Stimulated activated CD8-positive, alpha-beta memory T cell treated with anti-CD3 and anti-CD28 coated beads, Interleukin-4, amount 100 ng/mL, for 48 hours (primary cell): Measurements from ENCODE around the gene SYNC.

Experiments
- DNase-seq: peaks from one replicate; pipeline ENCODE4 v3.0.0-alpha.2; 2020

The SYNC gene

DNA sequence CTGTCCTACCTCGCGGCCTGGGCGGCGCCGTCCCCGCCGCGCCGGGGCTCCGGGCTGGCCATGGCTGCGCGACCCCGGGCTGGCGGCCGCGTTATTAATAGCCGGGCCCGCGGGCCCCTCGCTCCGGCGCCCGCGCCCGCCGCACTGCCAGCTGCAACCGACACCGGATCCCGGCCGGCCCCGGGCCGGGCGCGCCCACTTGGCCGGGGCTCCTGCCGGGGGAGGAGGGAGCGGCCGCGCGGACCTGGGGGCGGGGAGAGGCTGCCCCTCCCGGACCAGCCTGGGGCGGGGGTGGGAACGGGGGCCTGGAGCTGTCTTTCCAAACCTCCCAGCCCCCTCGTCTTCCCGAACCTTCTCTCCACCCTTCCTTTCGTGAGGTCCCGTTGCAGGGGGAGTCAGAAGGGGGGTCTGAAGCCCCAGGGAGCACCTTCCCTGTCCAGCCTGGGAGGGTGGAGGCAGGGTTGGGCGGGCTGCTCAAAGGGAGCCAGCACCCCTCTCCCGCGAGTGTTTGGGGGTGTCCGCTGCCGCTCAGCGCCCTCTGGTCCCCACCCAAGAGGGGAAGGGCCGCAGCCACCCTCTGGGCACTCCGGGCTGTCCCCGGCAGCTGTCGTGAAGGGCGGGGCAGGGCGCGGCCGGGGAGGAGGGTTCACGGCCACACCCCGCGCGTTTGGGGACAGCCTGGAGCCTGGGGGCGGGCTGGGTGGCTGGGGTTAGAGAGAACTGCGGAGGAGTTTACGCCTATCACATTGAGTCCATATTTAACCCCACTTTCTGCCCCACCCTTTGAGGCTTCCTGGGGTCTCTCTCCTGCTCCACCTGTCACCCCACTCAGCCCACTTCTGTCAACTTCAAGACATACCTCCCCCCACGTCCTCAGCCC, at the start of gene SYNC:
Gene SYNC (minus strand): TSS at position 172 of the 880 bp plus-strand sequence. CDS start 110 bp downstream, at position 62.
- no peak for DNase-seq

DNA sequence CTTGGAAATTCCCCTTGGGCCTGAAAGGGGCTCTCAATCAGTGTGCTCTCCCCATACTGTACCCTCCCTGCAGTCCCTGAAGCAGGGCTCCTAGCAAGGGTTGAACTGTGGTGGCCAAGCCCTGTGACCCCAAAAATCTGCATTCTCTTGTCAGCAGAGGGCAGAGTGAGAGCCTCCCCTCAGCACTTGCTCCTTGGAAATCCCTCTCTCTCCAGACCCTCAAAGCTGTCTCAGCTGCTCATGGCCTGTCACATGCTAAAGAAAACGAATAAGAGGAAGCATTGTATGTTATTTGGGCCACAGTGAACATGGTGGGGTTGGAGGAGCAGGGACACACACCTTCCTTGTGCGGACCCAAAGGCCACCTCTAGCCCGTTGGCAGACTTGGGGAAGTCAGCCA, 47.2 kb upstream of the SYNC start:
- no peak for DNase-seq

DNA sequence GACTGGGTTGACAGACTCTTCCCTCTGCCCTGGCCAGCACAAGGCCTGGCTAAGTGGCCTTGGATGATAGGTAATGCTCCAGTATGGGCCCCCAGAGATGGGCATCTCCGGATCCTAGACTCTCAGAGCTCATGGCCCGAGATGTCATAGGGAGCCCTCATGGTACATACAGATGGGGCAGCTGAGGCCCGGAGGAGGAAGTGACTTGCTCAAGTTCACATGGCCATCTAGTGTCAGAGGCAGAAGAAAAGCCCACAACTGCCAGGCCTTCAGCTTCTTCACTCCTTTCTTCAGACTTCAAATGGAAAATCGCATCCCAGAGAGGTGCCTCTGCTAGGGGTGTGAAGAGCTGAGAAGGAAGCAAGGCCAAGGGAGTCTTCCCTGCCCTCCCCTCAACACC, 46.8 kb upstream of the SYNC start:
- no peak for DNase-seq

DNA sequence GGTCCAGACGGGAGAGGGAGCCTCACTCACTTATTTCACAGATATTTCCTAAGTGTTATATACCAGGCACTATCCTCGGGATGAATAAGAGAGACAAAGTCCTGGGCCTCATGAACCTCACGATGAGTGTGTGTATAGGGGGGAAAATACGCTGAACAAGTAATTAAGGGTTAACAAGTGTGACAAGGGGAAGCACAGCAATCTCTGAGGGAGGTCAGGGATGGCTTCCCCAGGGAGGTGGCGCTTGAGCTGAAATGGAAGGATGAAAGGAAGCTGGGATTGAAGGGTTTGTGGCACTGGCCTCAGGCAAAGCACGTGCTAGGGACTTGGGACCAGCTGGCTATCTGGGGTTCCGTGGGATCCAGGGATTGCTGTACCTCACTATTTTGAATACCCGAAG, 46.4 kb upstream of the SYNC start:
- no peak for DNase-seq

DNA sequence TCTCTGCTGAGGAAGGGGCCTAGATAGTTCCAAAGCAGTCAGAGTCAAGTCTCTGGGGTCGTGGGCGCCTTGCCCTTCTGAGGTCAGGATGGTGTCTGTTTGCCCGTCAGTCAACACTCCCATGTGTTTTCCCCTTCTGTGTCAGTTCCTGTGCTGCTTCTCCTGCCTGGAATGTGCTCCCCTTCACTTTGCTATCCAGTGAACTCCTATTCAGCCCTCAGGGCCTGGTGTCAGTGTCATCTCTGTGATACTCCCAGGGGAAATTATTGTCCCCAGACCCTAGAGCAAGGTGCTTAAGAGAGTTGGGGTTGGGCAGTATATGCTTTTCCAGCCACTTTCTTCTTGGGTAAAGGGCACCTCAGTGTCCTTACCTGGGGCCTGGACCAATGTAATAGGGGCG, 45.8 kb upstream of the SYNC start:
- DNase-seq: no peak

DNA sequence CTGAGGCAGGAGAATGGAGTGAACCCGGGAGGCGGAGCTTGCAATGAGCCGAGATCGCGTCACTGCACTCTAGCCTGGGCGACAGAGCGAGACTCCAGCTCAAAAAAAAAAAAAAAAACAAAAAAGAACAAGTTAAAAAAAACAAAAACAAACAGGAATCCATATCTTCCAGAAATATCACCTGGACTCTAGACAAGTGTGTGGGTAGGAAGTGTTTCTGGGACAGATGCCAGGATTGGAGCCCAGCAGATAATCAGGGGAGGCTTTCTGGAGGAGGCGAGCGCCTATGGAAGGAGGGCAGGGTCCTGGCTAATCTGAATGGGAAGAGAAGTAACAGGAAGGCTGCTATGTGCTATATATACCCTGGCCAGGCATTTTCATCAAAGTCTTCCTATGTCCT, 43.6 kb upstream of the SYNC start:
- DNase-seq: no peak

DNA sequence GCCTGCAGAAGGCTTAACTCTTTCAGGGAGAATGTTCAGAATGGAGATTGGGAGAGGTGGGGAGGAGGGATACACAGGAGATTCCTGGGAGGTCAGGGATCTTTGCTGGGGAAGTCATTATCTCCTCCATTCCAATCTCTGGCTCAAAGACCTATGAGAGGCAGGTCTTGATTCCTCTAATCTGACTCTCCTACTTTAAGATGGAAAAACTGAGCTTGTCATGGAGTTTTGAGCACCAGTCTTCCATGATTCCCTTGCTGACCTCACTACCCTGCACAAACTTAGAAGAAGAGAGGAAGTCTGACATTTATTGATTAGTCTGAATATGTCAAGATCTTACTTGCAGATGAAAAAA, 41.5 kb upstream of the SYNC start:
- no peak for DNase-seq

DNA sequence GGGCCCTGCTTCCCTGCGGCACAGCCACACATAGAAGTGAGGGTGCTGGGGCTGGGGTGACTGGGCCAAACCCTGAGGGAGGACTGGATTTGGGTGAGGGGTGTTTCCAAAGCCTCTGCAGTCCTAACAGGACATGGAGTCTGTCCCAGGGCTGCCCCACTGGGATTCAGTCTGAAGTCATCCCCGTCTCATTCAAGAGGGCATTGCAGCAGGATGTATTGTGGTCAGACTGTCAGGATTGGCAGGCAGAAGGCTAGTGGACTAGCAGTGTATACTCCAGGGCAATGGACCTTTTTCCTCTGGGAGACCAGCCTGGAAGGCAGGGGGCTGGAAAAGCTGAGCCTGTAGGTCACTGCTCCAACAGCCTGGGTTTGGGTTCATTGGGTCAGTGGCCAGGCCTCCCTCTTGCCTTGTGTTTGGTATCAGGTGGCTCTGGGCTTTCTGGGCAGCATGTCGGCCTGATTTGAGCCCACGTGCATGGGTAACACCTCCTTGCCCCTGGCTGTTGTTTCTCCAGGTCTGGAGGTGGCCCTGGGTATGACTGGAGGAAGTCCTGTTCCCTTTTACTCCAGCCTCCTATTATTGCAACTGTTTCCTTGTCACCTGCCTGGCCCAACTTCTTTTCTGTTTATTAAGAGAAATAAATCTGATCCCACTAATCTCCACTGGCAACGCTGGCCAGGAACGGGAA, 41.0 kb upstream of the SYNC start:
- DNase-seq: no peak

DNA sequence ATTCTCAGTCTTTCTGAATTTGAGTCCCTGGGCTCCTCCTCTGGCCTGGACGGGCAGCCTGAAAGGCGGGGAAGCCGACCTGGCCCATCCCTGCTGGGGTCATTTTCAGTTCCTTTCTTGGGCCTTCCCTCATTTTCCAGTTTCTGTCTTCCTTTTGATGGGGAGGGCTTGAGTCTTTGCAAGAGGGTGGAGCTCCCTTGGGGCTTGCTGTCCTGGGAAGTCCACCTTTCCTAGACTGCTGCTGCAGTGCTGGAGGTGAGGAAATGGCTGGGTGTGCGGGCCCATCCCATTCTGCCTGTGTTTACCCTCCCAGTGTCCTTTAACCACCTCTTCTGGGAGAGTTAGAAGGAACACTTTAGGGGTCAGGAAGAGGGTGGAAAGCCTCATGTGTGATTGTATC, 40.4 kb upstream of the SYNC start:
- DNase-seq: no peak

DNA sequence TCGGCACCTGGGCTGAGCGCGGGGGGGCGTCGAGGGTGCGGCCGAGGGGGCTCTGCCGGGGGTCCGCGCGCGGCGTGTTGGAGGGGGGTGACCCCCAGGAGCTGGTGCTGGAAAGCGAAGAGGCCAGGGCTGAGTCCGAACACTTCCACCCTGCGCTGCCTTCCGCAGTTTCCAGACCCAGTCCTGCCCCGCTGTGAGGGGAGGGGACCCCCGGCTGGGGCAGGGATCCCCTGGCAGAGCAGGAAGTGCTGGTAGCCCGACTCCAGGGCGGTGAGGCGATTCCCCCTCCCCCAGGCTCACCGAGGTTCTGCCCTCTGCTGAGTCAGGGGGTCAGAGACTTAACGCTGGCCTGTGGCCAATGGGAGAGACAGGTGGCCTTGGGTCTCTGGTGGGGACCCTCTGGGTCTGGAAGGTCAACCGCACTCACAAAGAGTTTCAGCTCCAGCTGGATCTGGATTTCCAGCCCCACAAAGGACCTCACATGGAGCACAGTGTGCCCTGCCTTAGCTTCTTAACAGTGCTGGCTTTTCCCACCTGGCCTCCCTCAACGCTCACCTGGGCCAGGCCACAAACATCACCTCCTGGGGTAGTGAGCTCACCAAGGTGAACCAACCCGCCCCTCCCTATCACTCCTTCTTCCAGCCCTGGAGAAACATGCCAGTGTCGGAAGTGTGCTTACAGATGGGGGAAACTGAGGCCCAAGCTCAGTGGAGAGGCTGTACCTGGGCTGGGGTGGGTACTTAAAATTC, 39.8 kb upstream of the SYNC start:
- DNase-seq: no peak

DNA sequence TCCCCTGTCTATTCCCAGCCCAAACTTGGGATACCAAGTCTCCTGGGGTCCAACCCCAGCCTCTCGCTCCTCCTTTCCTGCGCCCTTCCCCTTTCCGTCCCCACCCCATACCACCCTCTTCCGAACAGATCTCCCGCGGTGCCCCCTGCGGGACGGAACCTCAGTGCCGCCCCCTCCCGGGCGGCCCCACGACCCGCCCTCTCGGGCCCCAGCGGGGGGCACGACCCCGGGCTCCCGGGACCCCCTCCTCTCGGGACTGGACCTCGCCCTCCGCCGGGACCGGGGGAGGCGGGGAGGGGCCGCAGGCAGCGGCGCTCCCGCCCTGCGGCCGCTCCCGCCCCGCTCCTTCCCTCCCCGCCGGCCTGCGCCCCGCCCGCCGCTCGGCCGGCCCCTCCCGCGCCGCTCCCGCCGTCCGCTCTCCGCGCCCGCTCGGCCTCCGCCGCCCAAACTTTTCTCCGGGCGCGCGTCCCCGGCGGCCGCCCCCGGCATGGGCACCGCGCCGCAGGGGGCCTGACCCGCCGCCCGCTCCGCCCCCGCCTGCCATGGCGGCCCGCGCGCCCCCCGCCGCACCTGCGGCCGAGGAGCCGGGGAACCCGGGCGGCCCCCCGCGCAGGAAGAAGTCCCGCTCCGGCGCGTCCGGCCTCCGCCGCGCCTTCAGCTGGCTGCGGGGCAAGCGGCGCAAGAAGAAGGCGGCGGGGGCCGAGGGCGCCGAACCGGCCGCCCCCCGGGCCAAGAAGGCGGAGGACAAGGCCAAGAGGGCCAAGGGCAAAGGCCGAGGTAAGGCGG, 39.0 kb upstream of the SYNC start:
- no peak for DNase-seq

DNA sequence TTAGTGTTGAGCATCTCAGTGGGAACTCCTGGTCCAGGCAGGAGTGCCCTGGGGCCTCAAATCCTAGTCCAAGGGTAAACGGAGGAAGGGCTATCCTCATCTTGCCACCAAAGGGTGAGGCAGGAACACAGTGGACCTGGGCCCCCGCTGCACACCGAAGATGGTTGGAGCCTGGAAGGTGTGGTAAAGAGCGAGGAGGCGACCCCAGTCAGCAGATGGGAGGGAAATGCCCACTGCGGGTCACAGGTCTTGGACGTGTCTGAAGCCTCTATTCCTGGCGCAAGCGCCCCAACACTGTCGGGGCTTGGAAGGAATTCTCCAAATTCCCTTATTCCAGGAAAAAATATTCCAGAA, 38.5 kb upstream of the SYNC start:
- DNase-seq: no peak

DNA sequence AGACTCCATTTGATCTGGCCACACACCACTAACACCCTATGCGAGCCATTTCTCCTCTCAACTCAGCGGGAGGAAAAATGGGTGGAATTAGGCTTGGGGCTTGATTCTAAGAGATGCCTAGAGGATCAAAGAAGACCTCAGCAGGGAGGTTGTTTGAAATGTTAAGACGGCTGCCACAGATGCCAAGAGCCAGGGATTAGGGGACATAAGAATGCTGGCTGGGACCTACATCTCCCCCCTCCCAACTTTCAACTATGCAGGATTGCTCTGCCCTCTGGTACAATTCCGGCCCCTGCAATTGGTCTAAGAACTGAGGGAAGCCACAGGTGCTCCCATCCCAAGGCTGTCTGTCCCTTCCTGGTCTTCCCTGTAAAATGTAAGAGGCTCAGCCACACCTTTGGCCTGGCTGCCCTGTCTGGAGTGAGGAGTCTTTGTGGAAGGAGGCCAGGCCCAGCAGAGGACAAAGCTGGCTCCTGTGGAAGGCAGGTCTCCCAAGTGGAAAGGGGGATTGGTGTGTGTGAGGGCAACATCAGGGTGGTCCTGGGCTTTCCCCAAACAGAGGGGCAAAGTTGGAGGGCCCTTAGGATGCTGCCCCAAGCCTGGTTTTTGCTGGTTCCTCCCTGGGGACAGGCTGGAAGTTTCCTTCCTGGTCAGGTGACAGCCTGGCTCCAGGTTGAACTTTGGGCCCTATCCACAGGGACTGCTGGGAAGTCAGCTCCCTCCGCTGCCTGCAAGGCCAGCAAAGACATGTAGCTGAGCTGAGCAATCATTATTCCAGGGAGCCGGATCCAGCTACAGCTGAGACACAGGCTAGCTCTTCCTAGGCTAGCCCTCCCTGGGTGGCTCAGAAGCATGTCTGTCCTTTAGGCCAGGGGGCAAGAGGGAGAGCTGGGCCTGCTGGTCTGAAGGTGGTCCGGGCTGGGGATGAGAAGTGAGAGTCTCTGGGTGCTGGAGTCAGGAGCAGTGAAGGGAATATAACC, 34.5 kb upstream of the SYNC start:
- no peak for DNase-seq

DNA sequence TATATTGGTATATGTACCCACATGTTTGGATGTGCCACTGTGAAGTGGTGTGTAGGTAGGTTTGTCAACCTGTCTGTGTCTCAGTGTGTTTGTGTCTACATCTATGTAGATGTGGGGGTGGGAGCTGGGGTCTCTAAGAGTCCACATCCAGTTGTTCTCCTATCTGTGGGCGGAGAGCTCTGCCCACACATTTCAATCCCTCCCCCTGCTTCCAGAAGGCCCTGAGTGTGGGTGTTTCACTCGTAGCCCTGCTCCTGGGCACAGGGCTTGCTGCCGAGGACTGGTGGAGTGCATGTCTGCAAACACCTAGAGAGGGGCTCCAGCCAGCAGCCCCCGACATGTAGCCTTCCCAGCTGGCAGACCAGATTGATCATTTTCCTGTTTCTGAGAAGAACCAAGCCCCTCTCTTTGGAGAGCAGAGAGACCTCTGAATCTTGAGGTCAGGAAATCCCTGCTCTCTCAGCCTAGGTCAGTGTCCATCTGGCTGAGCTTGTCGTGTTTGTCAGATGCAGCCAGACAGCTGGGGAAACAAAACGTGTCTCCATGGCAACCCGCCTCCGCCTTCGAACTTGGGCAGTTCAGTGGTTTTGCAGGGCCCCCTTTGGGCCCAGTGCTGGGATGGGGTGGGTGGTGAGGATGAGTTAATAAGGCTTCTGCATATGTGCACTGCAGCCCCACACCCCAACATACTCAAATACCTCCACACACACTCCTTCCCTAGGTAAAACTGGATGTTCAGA, 31.2 kb upstream of the SYNC start:
- DNase-seq: peak; percentile 40

DNA sequence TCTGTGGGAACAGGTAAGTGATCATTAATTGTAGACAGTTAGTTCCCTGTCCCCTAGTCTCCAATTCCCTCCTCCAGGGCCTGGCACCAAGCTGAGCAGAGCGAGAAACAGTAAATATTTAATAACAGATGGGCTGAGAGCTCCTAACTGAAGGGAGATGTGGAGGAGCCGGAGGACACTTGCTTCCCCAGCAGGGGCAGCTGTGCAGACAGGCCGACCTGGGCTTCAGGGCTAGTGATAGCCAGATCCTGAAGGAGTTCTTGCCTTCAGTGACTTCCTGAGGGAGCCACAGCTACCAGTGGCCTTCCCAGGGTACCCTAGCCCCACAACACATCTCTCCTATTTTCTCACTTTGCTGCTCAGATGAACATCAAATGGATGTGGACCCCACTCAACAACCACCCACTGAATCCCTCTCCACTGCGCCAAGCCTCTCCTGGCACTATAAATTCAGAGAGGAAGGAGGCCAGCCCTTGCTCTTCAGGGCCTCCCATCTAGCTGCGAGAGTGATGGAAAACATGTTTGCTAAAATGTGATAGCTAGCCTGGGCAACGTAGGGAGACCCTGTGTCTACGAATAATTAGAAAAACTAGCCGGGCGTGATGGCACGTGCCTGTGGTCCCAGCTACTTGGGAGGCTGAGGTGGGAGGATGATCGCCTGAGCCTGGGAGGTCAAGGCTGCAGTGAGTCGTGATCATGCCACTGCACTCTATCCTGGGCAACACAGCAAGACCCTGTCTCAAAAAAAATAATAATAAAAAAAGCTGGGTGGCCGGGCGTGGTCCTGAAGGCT, 26.9 kb upstream of the SYNC start:
- DNase-seq: no peak

DNA sequence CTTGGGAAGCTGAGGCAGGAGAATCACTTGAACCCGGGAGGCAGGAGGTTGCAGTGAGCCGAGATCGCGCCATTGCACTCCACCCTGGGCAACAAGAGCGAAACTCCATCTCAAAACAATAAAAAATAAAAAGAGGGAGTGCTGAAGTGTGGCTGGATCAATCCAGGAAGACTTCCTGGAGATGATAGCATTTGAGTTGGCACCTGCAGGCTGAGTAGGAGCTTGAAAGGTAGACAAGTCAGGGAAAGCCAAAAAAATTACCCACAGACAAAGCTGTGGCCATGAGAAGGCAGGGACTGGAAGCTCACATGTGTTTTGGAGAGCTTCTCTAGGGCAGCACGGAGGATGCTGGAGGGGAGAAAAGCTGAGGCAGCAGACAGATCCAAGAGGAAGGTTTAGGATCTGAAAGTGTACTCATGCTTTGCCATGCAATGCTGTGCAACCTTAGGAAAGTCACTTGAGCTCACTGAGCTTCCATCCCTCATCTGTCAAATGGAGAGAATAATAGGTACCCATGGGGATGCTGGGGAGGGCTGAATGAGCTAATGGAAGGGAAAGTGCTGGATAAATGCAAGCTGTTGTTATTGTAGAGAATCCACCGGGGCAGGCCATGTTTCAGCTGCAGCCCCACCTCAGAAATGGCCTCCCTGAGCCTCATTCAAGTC, 26.0 kb upstream of the SYNC start:
- no peak for DNase-seq

DNA sequence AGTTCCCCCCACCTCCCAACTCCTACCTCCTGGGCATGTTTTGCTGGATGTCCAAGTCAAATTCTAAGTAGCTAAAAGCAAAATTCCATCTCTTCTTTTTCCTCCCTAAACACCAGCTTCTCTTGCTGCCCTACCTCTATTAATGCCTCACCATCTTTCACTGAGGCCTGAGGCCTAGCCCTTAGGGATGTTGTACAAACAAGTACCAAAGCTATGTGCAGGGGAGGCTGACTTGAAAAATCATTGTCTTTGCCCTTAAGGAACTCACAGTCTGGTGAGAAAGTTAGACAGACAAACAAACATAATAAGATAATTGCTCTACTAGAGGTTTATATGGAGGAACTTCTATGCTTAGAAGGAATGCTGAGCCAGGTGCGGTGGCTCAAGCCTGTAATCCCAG, 25.3 kb upstream of the SYNC start:
- DNase-seq: no peak

DNA sequence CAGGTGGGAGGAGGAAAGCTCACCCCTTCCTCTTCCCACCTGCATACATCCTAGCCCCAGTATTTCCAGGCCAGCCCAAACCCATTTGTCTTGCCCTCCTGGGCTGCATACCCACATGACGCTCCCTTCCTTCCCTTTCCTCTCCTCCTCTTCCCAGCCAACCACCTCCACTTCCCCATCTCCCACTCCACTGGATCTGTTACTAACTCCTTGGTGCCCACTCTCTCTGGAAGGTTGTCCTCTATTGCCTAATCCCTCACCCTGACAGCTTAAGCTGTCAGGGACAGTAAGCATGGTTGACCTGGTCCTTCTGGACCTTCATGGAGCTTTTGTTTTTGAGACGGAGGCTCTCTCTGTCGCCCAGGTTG, 23.0 kb upstream of the SYNC start:
- DNase-seq: no peak
